ENCODE data around the gene TGFBR2.

DNA sequence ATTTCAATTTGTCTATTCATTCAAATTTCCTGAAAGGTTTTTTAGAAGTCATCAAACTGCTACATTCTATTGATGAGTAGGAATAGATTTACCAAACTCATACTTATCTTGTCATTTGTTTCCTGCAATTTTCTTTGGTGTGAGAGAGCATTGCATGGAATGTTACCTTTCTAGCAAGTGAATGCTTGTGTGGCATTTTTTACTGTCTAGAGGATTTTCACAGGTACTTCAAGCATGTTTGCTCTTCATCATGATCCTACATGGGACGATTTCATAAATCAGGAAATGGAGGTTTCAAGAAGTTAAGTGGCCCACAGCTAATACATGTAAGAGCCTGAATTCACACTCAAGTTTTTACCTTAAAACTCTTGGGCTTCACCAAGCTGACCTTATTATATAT, 26.1 kb downstream of the TGFBR2 start:
- TF ChIP-seq CTCF (IDR thresholded peaks at IDR 0.05; ENCODE audit: low read depth, low read length, missing input control) (no peak), JUND (IDR thresholded peaks at IDR 0.05) (no peak), ZBTB33 (IDR thresholded peaks at IDR 0.05) (no peak), EGR1 (IDR thresholded peaks at IDR 0.05; ENCODE audit: low read depth in 2 of 2) (no peak), REST (IDR thresholded peaks at IDR 0.05) (no peak)
- TF ChIP-seq, protein P1, sequence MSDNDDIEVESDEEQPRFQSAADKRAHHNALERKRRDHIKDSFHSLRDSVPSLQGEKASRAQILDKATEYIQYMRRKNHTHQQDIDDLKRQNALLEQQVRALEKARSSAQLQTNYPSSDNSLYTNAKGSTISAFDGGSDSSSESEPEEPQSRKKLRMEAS (IDR thresholded peaks at IDR 0.05), result no peak
